ENCODE data around the gene C2orf81. TPM values are rescaled to one million over a fixed set of nuclear protein-coding genes. Genes with fewer than 3 reads are reported as not detected.
"Not testable (repeated sequence)": the region's sequence is repeated elsewhere in the genome, so short reads cannot be mapped to it uniquely, and the experiment has no call there.

The C2orf81 gene
- total RNA-seq, 2 donors from 2014 or later: 1.7 to 1.9 TPM

- no peak for DNase-seq (ENCODE audit: low spot score)
- Histone ChIP-seq H3K4me3 (no peak overlapping the region), H3K27me3 (replicated peaks; ENCODE audit: insufficient read depth) (no peaks in the 10 kb centered on the region), H3K9me3 (no peaks in the 10 kb centered on the region), H3K4me1 (ENCODE audit: control insufficient read depth in 1 of 2, low read depth in 2 of 2) (peaks cover 23 to 38% of the 10 kb centered on the region in 2 donors), H3K36me3 (no peaks in the 10 kb centered on the region), H3K27ac (no peak overlapping the region)
- no peak for ATAC-seq (ENCODE audit: insufficient number of reproducible peaks, low FRiP score, low read depth)
- no peak for TF ChIP-seq CTCF (IDR thresholded peaks at IDR 0.05)
Observed at GRCh38 chr2:74461187-74462053, 40.0 kb upstream of the C2orf81 start.

DNA sequence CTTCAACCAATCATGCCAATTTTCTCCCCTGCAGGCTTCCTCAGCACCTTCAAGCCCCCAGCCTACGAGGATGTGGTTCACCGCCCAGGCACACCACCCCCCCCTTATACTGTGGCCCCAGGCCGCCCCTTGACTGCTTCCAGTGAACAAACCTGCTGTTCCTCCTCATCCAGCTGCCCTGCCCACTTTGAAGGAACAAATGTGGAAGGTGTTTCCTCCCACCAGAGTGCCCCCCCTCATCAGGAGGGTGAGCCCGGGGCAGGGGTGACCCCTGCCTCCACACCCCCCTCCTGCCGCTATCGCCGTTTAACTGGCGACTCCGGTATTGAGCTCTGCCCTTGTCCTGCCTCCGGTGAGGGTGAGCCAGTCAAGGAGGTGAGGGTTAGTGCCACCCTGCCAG lies 38.8 kb upstream of the C2orf81 start:
- not testable (repeated sequence) for H3K9me3 ChIP-seq; DNase-seq (ENCODE audit: low spot score); H3K27me3 ChIP-seq (replicated peaks; ENCODE audit: insufficient read depth); H3K4me3 ChIP-seq; ATAC-seq (ENCODE audit: insufficient number of reproducible peaks, low FRiP score, low read depth); H3K36me3 ChIP-seq; H3K27ac ChIP-seq
- H3K4me1 ChIP-seq (ENCODE audit: control insufficient read depth in 1 of 2, low read depth in 2 of 2): peaks cover 30 to 45% of the 10 kb centered on the region in 2 donors

GRCh38 chr2:74459503-74460118 lies 38.2 kb upstream of the C2orf81 start:
- DNase-seq (ENCODE audit: low spot score): not testable (repeated sequence)

GRCh38 chr2:74458938-74459363 lies 37.5 kb upstream of the C2orf81 start:
- peak overlapping the region; percentile 57 to 76 for H3K27ac ChIP-seq
- peaks cover 24 to 38% of the 10 kb centered on the region in 2 donors for H3K4me1 ChIP-seq (ENCODE audit: control insufficient read depth in 1 of 2, low read depth in 2 of 2)
- no peak for DNase-seq (ENCODE audit: low spot score)
- H3K4me3 ChIP-seq: peak overlapping the region; percentile 80
- ATAC-seq (ENCODE audit: insufficient number of reproducible peaks, low FRiP score, low read depth): no peak
- TF ChIP-seq CTCF (IDR thresholded peaks at IDR 0.05): no peak
- H3K27me3 ChIP-seq (replicated peaks; ENCODE audit: insufficient read depth): no peaks in the 10 kb centered on the region
- no peaks in the 10 kb centered on the region for H3K36me3 ChIP-seq
- no peaks in the 10 kb centered on the region for H3K9me3 ChIP-seq

More at GRCh38 chr2:74459503-74460118, 38.2 kb upstream of the C2orf81 start:
- not testable (repeated sequence) for H3K27me3 ChIP-seq (replicated peaks; ENCODE audit: insufficient read depth); H3K4me3 ChIP-seq; ATAC-seq (ENCODE audit: insufficient number of reproducible peaks, low FRiP score, low read depth); H3K27ac ChIP-seq; H3K36me3 ChIP-seq; H3K9me3 ChIP-seq
- H3K4me1 ChIP-seq (ENCODE audit: control insufficient read depth in 1 of 2, low read depth in 2 of 2): peaks cover 30 to 45% of the 10 kb centered on the region in 2 donors

DNA sequence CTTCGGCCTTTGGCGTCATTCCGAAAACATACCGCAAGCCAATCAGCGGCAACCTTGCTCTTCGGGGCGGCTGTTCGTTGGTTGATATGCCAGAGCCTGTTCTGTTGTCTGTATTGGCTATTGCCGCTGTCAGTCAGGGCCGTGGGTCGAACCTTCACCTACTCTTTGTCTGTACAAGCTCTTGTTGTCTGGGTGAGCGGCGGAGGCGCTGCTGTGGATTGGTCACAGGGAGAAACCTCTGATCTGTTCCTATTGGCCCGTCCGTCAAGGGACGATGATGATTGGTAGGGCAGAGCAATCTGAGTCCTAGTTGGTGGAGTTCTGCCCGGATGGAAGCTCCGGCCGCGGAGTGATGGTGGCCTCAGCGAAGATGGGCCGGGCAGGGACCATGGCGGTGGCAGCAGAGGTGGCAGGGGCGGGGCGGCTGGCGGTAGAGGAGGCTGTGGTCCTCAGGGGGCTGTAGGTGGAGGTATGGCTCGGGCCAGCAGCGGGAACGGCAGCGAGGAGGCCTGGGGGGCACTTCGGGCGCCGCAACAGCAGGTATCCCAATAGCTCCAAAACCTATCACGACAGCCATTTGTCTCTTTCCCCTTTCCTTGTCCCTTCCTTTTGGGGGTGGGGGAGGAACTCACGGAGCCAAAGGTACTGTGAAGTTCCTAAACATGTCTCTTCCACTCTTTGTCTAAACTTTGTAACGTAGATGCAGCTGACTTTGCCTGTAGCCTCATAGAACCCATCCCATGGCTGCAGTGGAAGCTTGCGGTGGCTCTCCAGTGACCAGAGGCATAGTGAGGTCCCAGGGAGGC lies 36.9 kb upstream of the C2orf81 start, which contains the start of gene WBP1:
TSS of gene WBP1 (plus strand) at position 307 of the 806 bp plus-strand sequence. CDS start at position 472, 165 bp downstream.
- H3K27me3 ChIP-seq (replicated peaks; ENCODE audit: insufficient read depth): no peaks in the 10 kb centered on the region
- no peaks in the 10 kb centered on the region for H3K9me3 ChIP-seq
- H3K4me3 ChIP-seq: peak within 1 kb of the TSS; percentile 80
- peak; percentile 100 for DNase-seq (ENCODE audit: low spot score)
- peaks cover 22 to 35% of the 10 kb centered on the region in 2 donors for H3K4me1 ChIP-seq (ENCODE audit: control insufficient read depth in 1 of 2, low read depth in 2 of 2)
- TF ChIP-seq CTCF (IDR thresholded peaks at IDR 0.05): no peak
- H3K27ac ChIP-seq: peak within 1 kb of the TSS; percentile 86 to 93
- ATAC-seq (ENCODE audit: insufficient number of reproducible peaks, low FRiP score, low read depth): peak; percentile 94
- H3K36me3 ChIP-seq: no peaks in the 10 kb centered on the region

Measured in thoracic aorta (tissue), 2 donors.